GM19397 (cell line): ENCODE measurements around the gene C21orf91.
"Not testable (repeated sequence)": the region's sequence is repeated elsewhere in the genome, so short reads cannot be mapped to it uniquely, and the experiment has no call there.

Experiments
- ATAC-seq: cut with Tn5 transposase; IDR thresholded peaks from one replicate; pipeline ENCODE4 v1.9.1; 2021; ENCODE audit warnings: mild to moderate bottlenecking, moderate library complexity; ENCODE audit not compliant: unreplicated experiment

The C21orf91 gene

DNA sequence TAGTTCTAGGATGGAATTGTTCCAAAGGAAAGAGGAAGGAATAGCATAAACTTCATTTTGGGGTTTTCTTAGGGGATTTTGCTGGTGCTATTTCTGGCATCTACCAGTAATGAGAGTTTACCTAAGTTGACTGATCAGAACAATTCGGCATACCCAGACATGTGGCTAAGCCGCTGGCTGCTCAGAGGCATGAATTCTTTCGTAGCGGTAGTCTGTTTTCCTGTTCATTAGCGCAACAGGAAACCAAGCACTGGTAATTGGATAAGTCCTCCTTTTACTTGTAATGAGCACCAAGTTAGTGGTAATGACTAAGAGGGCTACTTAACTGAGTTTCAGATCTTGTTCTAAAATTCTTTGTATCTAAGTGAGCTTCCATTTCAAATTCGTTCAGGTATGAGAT lies 38.6 kb downstream of the C21orf91 start:
- ATAC-seq, result peak; percentile 31

- ATAC-seq, result no peak
Measured at GRCh38 chr21:17779980-17780379, 39.2 kb downstream of the C21orf91 start.

- ATAC-seq, result no peak
Measured at GRCh38 chr21:17779496-17779895, 39.7 kb downstream of the C21orf91 start.

DNA sequence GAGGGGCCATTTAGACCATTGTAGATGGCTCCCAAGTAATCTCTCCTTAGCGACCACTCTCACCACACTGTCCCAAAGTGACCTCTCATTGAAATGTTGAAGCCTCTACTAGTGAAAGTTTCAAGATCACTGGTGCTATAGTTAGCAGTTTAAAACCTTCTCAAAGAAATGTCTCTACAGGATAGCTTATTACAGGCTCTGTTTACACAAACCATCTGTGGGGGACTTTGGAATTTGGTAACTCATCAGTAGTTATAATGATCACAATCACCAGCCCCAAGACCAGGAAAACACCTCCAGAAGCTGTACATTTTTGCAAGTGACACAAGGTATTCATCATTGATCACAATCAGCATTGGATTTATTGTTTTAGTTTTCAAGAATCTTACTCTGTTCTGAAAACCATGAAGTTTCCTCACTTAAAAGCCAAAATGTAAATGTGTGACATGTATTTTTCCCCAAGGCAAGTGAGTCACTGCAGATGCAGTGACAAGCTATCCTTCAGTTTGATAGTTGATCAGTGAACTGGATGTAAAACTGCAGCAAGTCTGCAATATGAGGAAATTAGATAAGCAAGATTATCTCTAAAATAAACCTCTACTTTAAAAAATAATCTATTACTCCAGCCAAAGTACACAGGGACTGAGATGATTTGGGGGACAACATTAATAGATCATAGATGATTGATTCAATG lies 41.9 kb downstream of the C21orf91 start:
- no peak for ATAC-seq

DNA sequence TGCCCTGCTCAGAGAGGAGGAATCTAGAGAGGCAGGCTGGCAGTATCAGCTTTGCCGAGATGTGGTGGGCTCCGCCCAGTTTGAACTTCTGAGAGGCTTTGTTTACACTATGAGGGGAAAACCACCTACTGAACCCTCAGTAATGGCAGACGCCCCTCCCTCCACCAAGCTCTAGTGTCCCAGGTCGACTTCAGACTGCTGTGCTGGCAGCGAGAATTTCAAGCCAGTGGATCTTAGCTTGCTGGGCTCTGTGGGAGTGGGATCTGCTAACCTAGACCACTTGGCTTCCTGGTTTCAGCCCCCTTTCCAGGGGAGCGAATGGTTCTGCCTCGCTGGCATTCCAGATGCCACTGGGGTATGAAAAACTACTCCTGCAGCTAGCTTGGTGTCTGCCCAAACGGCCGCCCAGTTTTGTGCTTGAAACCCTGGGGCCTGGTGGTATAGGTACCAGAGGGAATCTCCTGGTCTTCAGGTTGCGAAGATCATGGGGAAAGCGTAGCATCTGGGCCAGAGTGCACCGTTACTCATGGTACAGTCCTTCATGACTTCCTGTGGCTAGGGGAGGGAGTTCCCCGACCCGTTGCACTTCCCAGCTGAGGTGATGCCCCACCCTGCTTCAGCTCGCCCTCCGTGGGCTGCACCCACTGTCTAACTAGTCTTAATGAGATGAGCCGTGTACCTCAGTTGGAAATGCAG lies 43.6 kb downstream of the C21orf91 start:
- ATAC-seq, result peak; percentile 79

- not testable (repeated sequence) for ATAC-seq
Measured at GRCh38 chr21:17775021-17775420, 44.1 kb downstream of the C21orf91 start.

DNA sequence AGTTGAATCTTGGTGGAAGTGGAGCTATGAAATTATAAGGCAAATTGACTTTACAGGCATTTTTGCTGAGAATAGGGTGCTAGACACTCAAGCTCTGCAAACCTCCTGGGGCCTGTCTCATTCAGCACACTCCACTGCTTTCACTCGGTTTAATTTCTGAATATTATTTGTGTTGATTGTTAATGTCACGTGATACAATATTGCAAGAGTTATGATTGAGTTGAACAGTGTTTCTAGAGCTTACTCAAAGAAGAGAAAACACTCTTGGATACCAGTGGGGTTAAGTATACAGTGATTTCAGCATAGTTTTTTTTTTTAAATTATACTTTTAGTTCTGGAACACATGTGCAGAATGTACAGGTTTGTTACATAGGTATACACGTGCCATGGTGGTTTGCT lies 49.7 kb downstream of the C21orf91 start:
- no peak for ATAC-seq

DNA sequence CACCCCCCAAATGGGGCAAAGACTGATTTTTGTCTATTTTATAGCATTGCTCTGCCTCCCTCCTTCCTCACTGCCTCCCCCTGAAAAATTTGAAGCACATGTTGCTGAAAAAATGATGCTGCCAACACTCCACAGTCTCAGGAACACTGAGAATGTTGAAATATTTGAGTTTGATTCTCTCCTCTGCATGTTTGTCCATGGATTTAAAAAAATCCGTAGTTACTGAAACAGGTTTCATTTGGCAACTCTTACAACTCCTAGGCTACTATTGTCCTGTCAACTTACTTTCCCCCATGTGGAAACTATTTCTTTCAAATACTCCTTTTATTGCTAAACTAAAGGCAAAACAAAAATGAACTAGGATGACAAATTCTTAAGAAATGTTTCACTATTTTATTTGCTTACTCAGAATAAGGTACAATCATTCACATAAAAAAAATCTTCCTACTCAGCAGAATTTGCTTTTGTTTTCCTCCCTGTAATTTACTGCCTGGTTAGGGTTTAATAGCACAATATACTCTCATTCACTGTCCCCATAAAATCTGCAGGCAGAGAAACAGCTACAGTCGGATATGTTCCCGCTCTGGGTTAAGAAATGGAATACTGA lies 50.2 kb downstream of the C21orf91 start:
- ATAC-seq, result no peak

DNA sequence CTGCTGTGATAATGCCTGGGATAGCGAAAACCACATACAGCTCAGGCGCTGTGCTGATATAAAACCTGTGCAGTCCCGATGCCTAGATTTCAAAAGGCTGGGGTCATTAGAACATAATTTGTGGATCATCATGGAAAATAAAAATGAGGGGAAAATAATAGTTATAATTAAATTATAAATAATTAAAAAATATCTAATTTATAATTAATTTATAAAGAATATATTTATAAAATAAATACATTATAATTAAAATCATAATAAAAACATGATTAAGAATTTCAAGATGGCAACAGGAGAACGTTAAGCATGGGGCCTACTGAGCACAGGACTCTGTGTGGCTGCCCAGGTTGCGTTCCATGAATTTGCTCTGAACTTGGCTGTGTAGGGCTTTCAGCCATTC lies 53.9 kb downstream of the C21orf91 start:
- no peak for ATAC-seq

DNA sequence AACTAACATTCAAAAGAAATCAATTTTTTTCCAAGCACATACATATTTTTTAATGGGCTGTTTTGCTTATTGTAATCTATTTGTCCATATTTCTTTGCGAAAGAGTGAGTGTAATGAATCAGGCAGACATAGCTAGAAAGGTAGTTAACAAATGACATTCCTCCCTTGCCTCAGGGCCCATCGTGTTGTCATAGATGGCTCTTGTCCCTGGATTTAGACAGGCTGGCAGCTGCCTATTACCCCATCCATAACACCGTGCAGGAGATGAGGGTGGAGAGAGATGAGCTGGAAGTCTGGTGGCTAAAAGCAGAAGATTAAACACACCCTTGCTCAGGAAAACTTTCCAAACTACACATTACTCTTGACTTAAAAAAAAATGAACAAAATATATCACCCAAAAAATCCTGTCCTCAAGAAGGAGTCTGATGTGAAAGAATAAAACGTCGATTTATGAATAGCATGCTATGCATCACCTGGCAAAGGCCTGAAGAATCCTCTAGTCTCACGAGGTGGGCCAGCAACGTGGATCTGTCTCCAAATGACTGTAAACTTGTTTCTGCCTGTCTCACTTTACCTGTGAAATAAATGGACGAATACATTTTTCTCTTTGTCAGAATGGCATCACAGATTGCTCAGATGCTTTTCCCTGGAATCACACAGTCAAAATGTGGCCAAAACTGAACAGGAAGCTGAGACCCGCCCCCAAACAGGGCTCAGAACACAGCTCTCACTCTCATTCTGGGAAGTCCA lies 55.7 kb downstream of the C21orf91 start:
- no peak for ATAC-seq

DNA sequence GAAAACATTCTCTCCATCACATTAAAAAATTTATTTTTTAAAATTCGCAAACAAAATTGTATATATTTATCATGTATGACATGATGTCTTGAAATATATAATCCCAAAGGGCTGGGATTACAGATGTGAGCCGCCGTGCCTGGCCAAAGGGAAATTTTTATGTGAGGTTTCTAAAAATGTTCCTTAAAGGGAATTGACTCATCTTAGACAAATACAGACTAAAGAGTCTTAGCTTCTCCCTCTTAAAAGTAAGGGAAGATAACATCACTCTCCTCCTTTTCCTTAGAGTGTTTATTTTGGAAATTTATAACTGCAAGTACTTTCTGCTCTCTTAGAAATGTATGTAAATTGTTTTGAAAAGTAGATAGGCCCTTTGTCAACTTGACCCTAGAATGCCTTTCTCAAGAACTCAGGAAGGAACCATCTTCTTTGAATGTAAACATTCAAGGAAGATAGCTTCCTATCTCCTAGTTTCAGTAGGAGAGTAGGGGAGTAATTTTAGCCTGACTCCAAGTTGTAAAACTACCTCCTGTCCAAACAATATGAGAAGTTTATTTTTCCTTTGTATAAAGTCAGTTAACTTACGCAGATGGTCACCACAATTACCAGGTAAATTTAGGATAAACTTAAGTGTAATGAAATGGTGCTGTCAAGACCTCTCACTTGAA lies 59.5 kb downstream of the C21orf91 start:
- no peak for ATAC-seq

DNA sequence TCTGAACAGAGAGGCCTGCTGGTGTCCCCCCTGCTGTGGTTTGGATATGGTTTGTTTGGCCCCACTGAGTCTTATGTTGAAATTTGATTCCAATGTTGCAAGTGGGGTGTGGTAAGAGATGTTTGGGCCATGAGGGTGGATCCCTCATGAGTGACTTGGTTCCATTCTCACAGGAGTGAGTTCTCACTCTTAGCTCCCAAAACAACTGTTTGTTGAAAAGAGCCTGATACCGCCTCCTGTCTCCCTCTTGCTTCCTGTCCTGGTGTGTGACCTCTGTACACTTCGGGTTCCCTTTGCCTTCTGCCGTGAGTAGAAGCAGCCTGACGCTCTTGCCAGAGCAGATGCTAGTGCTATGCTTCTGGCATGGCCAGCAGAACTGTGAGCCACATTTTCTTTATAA lies 60.5 kb downstream of the C21orf91 start:
- no peak for ATAC-seq

GRCh38 chr21:17757671-17758070 lies 61.5 kb downstream of the C21orf91 start:
- ATAC-seq, result no peak

- ATAC-seq, result no peak
Measured at GRCh38 chr21:17753736-17754135, 65.4 kb downstream of the C21orf91 start.

DNA sequence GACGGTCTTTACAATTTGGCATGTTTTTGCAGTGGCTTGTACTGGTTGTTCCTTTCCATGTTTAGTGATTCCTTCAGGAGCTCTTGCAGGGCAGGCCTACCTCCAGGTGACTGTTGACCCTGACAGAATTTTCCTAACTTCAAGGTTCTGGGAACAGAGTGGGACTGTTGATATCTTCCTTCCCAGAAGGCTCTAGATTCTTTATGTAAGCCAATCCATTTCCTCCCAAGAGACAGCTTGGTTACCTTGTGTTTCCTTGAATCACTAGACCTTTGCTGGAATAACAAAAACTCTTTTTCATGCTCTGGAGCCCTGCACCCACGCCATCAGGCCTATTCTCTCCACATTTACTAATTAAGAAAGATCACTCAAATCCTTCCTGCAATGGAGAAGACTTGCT lies 67.0 kb downstream of the C21orf91 start:
- no peak for ATAC-seq

DNA sequence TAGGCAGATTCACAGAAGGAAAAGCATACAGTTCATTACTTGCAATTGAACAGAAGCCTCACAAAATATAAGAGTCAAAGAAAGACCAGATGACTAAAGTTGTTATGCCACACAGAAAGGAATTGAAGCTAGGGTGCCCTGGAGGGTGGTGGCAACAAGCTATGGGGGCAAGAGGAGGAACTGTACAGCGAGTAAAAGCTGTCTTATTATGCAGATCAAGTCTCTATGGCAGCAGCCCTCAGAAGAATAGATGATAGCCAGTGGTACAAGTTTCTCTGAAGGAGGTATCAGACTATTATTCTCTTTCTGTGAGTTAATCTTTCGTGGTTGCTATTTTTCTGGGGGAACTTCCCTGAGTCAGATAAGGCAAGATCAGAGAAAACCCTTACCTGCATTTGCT lies 72.2 kb downstream of the C21orf91 start:
- ATAC-seq, result no peak

GRCh38 chr21:17745086-17745485 lies 74.1 kb downstream of the C21orf91 start:
- ATAC-seq, result no peak

DNA sequence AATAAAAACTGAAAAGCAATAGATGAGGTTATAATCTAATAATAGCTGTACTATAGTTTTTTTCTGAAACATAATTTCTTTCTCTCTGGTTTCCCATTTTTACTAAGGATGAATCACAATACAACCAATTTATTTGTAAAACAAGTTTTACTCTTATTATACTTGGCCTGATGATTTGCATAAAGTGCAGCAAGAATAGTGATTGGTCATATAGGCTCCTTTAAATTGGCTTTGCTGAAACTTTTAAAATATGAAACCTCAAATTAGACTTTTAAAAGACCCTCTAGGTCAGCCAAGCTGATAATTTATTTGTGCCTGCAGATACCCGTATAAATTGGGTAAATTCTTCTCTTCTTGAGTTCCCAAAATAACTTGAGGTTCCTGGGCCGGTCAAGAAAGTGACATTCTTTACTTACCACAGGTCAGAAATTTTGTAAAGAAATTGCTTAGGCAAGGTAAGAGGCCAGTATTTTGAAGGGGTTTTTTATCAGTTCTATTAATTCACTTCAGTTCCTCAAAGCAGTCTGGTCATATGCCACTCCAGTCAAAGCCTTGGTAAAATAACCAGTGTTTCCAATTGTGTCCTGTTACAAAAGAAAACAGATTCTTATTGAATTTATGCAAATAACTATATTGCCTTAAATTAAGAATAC lies 76.1 kb downstream of the C21orf91 start:
- ATAC-seq, result no peak

DNA sequence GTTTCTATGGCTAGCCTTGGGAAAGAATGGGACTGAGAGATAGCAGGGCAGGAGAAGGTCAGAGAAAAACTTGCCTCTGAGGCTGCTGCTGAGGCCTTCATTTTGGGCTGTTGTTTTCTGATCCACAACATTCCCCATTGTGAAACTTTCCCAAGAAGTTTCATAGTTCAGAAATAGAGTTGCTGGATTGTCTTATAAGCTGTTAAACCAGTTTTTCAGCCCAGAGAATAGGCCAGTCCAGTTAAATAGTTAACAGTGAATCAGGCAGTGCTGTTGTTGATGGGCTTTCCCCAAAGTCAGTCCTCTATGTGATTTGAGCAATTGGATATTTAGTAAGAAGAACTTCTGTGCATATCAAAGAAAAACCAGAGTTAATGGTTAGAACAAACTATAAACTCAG lies 77.0 kb downstream of the C21orf91 start:
- no peak for ATAC-seq
